GM12891 (cell line): ENCODE measurements around the gene CKAP4.

ENCODE experiments used
- DNase-seq: peaks from one replicate; pipeline ENCODE4 v3.0.0; 2011; ENCODE audit warnings: low spot score; ENCODE audit not compliant: insufficient read length
- FAIRE-seq: peaks from 2 replicates; lab custom pipeline; 2011; peaks lifted over from hg19 to GRCh38; lab: Jason Lieb, UNC
- PAX5 ChIP-seq: IDR thresholded peaks from 2 replicates; pipeline ENCODE4 v1.6.1; 2011; ENCODE audit warnings: low read length, moderate library complexity, mild to moderate bottlenecking; ENCODE audit not compliant: insufficient read depth, severe bottlenecking
- POLR2A ChIP-seq: IDR thresholded peaks from 2 replicates; pipeline ENCODE4 v1.6.1; 2011; ENCODE audit warnings: low read depth, low read length, control low read depth
- POLR2AphosphoS5 ChIP-seq: IDR thresholded peaks from 2 replicates; pipeline ENCODE4 v1.6.1; 2011; ENCODE audit warnings: low read depth, low read length, control low read depth
- POU2F2 ChIP-seq: IDR thresholded peaks from 2 replicates; pipeline ENCODE4 v1.6.1; 2011; ENCODE audit warnings: low read depth, mild to moderate bottlenecking, control low read depth, low read length, moderate library complexity
- SPI1 ChIP-seq: IDR thresholded peaks from 2 replicates; pipeline ENCODE4 v1.6.1; 2011; ENCODE audit warnings: low read depth, low read length, control low read depth
- TAF1 ChIP-seq: IDR thresholded peaks from 2 replicates; pipeline ENCODE4 v1.6.1; 2011; ENCODE audit warnings: low read depth, low read length, control low read depth

CKAP4 gene

GRCh38 chr12:106214571-106214970, 33.2 kb downstream of the CKAP4 start:
- DNase-seq: no peak
- no peak for FAIRE-seq
- TF ChIP-seq SPI1: no peak
- no peak for TF ChIP-seq POLR2AphosphoS5
- TF ChIP-seq POU2F2: no peak
- TF ChIP-seq PAX5: no peak
- no peak for TF ChIP-seq POLR2A
- TF ChIP-seq TAF1: no peak

GRCh38 chr12:106213662-106214061, 34.2 kb downstream of the CKAP4 start:
- TF ChIP-seq SPI1 (no peak), POLR2AphosphoS5 (no peak), POLR2A (no peak), TAF1 (no peak), POU2F2 (no peak), PAX5 (no peak)

GRCh38 chr12:106211973-106212372, 35.8 kb downstream of the CKAP4 start:
- no peak for FAIRE-seq
- no peak for TF ChIP-seq PAX5

More at GRCh38 chr12:106213662-106214061, 34.2 kb downstream of the CKAP4 start:
- FAIRE-seq: no peak
- DNase-seq: no peak

GRCh38 chr12:106205208-106206069, 42.4 kb downstream of the CKAP4 start:
- DNase-seq (no peak), FAIRE-seq (no peak)
- TF ChIP-seq POLR2A (no peak), SPI1 (no peak), POLR2AphosphoS5 (no peak), POU2F2 (no peak), TAF1 (no peak), PAX5 (no peak)

More at GRCh38 chr12:106211973-106212372, 35.8 kb downstream of the CKAP4 start:
- DNase-seq: no peak

- no peak for FAIRE-seq
- TF ChIP-seq POLR2AphosphoS5 (no peak), PAX5 (no peak), POLR2A (no peak), SPI1 (no peak)
- no peak for DNase-seq
These were observed 43.5 kb downstream of the CKAP4 start for GRCh38 chr12:106204312-106204711.

- TF ChIP-seq SPI1: no peak
- no peak for TF ChIP-seq POU2F2
- TF ChIP-seq POLR2AphosphoS5: no peak
- TF ChIP-seq TAF1: no peak
- TF ChIP-seq PAX5: no peak
- no peak for TF ChIP-seq POLR2A
- FAIRE-seq (no peak), DNase-seq (no peak)
These were observed 49.8 kb downstream of the CKAP4 start for GRCh38 chr12:106197906-106198623.

GRCh38 chr12:106195621-106196027, 52.2 kb downstream of the CKAP4 start:
- FAIRE-seq: no peak
- DNase-seq: no peak

GRCh38 chr12:106194351-106194750, 53.5 kb downstream of the CKAP4 start:
- FAIRE-seq (no peak), DNase-seq (no peak)
- TF ChIP-seq TAF1: no peak
- TF ChIP-seq PAX5: no peak

More at GRCh38 chr12:106195621-106196027, 52.2 kb downstream of the CKAP4 start:
- TF ChIP-seq SPI1: no peak
- TF ChIP-seq TAF1: no peak
- no peak for TF ChIP-seq PAX5
- TF ChIP-seq POLR2A: no peak
- TF ChIP-seq POU2F2: no peak

- no peak for DNase-seq
- no peak for FAIRE-seq
- TF ChIP-seq TAF1 (no peak), POU2F2 (no peak), POLR2AphosphoS5 (no peak), POLR2A (no peak), SPI1 (no peak), PAX5 (no peak)
These were observed 54.2 kb downstream of the CKAP4 start for GRCh38 chr12:106193394-106194215.
